ENCODE data around the gene TSSK2.
"Not testable (repeated sequence)": the region's sequence is repeated elsewhere in the genome, so short reads cannot be mapped to it uniquely, and the experiment has no call there.

TSSK2 gene

GRCh38 chr22:19130959-19131684 is at the start of gene TSSK2:
Gene TSSK2, plus strand, starts transcription at chr22:19131308. Its CDS starts 92 bp downstream, at chr22:19131400.
- DNase-seq = no peak

DNA sequence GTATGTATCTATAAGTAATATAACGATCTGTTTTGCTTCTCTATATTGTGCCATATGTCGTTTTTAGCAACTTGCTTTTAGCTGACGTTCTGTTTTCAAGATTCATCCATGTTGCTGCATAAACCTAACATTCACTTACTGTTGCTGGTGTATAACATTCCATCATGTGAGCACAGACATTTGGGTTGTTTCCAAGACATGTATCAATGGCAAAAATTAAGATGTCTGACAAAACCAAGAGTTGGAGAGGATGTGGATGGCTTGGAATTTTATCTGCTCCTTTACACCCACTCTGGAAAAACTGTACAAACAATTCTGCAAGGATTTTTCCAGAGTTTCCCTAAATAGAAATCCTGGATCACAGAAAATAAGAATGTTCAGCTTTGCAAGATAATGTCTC is 49.8 kb upstream of the TSSK2 start:
- no peak for DNase-seq

GRCh38 chr22:19082101-19082500 is 49.0 kb upstream of the TSSK2 start:
- DNase-seq = no peak

- no peak for DNase-seq
These were observed 48.3 kb upstream of the TSSK2 start for GRCh38 chr22:19082793-19083192.

DNA sequence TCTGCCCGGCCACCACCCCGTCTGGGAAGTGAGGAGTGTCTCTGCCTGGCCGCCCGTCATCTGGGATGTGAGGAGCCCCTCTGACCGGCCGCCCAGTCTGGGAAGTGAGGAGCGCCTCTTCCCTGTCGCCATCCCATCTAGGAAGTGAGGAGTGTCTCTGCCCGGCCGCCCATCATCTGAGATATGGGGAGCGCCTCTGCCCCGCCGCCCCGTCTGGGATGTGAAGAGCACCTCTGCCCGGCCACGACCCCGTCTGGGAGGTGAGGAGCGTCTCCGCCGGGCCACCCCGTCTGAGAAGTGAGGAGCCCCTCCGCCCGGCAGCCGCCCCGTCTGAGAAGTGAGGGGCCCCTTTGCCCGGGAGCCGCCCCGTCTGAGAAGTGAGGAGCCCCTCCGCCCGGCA is 47.0 kb upstream of the TSSK2 start:
- DNase-seq = not testable (repeated sequence)

GRCh38 chr22:19084586-19084985 is 46.5 kb upstream of the TSSK2 start:
- DNase-seq = not testable (repeated sequence)

DNA sequence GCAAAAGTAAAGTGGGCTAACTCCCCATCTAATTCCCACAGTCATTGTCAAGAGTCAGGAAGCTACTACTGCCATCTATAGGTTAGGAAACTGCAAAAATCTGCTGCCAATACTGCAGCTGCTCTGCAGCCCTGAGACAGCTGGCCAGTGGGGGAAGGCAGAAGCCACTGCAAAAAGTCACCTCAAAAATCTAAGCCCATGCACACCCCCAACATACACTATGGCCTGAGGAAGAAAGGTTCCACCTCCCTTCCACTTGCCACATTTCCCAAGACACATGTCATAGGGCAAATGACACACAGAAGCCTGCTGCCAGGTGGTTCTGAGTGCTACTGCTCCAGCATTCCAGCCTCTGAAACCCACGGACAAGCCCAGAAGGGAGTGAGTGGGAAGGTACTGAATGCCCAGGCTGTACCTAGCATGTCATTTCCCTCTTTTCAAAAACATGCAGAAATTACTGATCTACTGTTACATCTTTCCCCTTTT is 45.8 kb upstream of the TSSK2 start:
- no peak for DNase-seq

GRCh38 chr22:19086417-19086816 is 44.7 kb upstream of the TSSK2 start:
- DNase-seq = no peak

DNA sequence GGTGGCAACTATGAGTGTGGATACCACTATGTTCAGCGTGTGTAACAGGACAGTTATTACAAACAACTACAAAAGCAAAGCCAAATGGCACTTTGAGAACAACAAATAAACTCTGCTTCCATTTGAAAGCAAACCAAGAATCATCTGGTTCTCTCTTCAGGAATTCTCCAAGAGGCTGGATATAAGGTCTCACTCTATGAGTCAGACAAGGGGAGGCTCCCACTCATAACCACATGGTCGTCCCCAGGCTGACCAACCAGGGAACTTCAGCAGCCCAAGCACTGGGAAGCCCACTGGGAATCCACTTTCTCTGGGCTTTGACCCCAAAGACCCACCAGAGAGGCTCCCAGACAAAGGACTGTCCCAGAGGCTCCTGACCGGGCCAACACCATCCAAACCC is 44.2 kb upstream of the TSSK2 start:
- DNase-seq = no peak

DNA sequence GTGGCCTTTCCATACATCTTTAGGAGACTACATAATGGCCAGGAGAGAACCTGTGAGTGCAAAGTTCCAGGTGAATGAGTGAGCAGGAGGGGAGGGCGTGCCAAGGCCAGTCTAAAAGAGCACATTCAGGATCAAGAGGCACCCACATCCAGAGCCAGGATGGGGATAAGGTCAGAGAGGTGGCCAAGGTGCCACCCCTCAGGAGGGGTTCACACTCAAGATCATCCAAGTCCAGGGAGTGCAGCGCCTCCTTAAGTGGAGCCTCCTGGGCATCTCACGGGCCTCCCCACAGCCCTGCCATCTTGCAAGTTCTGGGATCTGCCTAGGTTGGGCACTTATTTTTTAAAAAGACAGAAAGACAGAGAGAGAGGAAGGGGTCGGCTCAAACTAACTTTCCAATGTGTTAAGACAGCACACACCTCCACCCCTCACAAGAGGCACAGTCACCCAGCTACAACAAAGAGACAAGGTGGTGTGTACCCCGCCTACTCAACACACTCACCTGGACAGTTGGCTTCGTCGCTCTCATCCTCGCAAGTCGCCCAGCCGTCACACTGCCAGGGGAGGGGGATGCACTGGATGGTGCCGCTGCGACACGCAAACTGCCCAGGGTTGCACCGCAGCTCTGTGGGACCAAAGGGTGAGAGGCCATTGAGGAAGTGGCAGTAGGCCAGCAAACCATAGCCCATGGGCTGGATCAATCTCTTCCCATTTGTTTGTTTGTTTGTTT is 42.1 kb upstream of the TSSK2 start:
- no peak for DNase-seq

DNA sequence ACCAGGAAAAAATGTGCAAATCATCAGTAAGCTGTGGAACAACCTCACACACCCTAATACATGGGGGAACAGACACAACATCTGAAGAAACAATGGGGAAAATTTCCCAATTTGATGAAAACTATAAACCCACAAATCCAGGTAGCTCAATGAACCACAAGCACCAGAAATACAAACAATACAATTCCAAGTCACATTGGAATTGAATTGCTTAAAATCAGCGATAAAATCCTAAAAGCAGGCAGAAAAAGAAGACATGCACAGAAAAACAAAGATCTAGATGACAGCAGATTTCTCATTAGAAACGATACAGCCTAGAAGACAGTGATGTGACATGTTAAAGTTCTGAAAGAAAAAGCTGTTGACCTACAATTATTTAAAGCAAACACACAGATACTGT is 40.9 kb upstream of the TSSK2 start:
- DNase-seq = no peak

DNA sequence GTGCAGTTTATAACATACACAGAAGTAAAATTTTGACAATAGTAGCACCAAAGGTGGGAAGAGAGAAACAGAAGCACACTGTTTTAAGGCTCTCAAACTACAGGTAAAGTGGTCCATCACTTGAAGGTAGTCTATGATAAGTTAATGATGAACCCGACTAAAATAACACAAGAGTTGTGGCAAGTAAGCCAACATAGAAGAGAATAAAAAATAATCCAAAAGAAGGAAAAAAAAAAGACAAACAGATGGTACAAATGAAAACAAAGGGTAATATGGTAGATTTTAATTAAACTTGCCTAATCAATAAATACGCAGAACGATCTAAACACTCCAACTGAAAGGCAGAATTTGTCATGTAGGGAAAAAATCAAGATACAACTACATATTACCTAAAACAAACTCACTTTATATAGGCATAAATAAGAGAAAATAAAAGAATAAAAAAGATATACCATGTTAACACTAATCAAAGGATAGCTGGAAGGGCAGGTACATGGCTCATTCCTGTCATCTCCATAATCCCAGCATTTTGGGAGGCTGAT is 40.5 kb upstream of the TSSK2 start:
- no peak for DNase-seq

DNA sequence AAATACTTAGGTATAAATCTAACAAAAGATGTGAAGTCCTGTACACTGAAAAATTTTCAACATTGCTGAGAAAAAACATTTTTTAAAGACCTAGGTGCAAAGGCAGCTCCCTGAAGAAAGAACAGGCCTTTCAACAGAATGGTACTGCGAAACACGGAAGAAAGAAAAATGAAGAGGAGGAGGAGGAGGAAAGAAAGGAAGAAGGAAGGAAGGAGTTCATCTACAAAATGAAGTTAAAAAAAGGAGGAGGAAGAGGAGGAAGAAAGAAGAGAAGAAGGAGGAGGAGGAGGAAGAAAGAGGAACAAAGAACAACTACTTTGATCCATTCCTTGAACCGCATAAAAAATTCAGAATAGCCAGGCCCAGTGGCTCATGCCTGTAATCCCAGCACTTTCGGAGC is 38.4 kb upstream of the TSSK2 start:
- DNase-seq = no peak

DNA sequence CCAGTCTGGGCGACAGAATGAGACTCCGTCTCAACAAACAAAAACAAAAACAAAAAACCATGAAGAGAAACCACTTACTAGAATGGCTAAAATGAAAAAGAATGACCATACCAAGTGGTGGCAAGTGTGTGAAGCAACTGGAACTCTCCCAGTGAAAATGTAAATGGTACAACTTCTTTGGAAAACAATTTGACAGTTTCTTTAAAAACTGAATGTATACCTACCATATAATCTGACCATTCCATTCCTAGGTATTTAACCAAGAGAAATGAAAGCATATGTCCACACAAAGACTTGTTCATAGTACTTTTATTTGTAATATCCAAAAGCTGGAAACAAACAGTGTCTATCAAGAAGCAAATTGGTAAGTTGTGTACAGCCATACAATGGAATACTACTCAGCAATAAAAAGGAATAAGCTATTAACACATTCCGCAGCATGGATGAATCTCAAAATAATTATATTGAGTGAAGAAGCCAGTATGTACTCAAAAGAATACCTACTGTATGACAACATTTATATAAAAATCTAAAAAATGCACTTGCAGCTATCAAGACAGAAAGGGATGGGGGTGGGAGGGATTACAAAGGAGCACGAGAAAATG is 36.6 kb upstream of the TSSK2 start:
- no peak for DNase-seq

DNA sequence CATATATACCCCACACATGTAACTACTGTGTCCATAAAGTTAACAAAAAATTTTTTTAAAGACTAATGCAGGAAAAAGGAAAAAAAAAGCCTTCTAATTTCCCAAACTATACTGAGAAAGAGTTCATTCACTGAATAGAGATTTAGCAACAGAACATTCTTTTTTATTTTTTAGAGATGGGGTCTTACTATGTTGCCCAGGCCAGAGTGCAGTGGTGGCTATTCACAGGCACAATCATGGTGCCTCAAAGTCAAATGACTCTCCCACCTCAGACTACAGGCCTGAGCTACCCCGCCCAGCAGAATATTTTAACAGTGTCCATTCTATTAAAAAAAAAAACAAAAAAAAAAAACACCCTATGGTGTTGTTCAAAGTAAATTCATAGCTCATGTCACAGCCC is 34.6 kb upstream of the TSSK2 start:
- DNase-seq = no peak

- DNase-seq = no peak
These were observed 33.6 kb upstream of the TSSK2 start for GRCh38 chr22:19097518-19097917.

GRCh38 chr22:19098157-19098556 is 33.0 kb upstream of the TSSK2 start:
- DNase-seq = no peak

- DNase-seq = no peak
These were observed 27.0 kb upstream of the TSSK2 start for GRCh38 chr22:19103880-19104821.

DNA sequence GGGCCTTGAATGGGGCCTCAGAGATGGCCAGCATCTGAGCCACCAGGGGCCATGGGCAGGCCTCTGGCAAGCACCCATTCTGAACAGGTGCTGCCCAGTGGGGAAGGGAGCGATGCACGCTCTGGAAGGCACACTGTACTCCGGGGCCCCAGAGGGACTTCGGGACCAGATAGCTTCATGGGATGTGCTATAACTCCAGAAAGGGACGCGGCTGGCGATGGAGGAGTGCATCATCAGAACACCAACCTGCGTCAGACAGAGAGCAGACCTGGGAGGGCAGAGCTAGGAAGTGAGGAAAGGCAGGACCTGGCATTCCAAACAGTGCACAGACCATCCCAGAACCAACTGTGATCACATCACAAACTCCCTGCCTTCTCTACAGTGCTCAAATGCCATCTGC is 25.7 kb upstream of the TSSK2 start:
- DNase-seq = no peak

DNA sequence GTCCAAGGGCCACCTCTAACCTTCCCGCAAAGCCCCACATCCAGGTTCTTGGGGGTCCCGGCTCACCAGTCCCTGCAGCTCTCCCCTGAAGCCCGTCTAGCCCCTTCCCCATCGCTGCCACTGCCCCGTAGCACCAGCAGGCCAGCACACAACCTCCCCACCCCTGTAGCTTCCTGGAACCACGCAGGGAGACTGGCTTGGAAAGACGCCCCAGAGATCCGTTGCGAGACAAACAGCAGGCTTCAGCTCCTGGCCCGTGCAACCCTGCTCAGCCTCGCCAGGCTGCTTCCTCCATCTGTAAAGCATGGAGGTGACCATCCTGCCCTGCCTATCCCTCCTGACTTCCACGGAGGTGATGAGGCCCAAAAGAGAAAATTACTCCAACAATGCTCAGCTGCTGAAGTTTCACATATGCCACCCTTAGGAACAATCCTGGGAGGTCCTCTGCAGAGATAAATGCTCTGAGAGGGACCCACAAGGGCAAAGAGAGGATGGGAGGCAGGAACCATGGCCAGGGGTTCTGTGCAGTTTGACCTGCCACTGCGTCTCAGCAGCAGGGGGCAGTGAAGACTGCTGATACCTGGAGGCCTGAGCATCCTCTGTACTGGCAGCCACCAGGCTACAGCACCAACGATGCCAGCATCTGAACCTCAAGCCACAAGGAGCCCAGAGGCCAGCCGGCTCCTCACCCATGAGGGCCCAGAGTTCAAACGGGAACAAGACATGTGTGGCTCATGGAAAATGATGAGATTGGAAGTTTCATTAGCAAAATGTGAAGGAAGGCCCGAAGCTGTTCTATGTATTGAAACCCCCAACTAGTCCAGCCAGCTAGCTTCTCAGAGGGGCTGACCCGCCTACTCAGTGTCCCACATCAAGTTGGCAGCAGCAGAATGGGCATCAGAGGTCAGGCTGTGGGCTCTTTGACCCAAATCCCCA is 25.0 kb upstream of the TSSK2 start:
- DNase-seq = peak; percentile 56 to 62

Data from CD4-positive, alpha-beta T cell treated with Interleukin-4 for 1 hour (primary cell).